GM21447 (cell line): ENCODE results near the gene HOXA1.

Experiments
- ATAC-seq: cut with Tn5 transposase; IDR thresholded peaks from one replicate; pipeline ENCODE4 v1.9.1; 2021; ENCODE audit not compliant: unreplicated experiment

HOXA1 gene

GRCh38 chr7:27106181-27106900 lies 10.5 kb upstream of the HOXA1 start:
- ATAC-seq: no peak

GRCh38 chr7:27105301-27106031 lies 9.7 kb upstream of the HOXA1 start:
- no peak for ATAC-seq

- no peak for ATAC-seq
Observed at GRCh38 chr7:27104341-27105058, 8.7 kb upstream of the HOXA1 start.

GRCh38 chr7:27103489-27104226 lies 7.9 kb upstream of the HOXA1 start:
- no peak for ATAC-seq

GRCh38 chr7:27102581-27103442 lies 7.0 kb upstream of the HOXA1 start, which contains the start of gene HOXA2:
Gene HOXA2, minus strand, starts transcription at chr7:27102683. Its CDS starts 183 bp downstream, at chr7:27102500.
- ATAC-seq: no peak

GRCh38 chr7:27101957-27102580 lies 6.3 kb upstream of the HOXA1 start:
- ATAC-seq: no peak

- no peak for ATAC-seq
Observed at GRCh38 chr7:27101171-27101956, 5.6 kb upstream of the HOXA1 start.

GRCh38 chr7:27100694-27101170 lies 4.9 kb upstream of the HOXA1 start:
- ATAC-seq: no peak

GRCh38 chr7:27099453-27100370 lies 3.9 kb upstream of the HOXA1 start:
- ATAC-seq: no peak

- no peak for ATAC-seq
Observed at GRCh38 chr7:27098578-27099451, 3.0 kb upstream of the HOXA1 start.

GRCh38 chr7:27097686-27098577 lies 2.1 kb upstream of the HOXA1 start:
- ATAC-seq: no peak

GRCh38 chr7:27096768-27097514 lies 1.1 kb upstream of the HOXA1 start:
- no peak for ATAC-seq

GRCh38 chr7:27095050-27095896 lies 527 bp downstream of the HOXA1 start:
- no peak for ATAC-seq
